HUES64 (cell line): ENCODE data around the gene DUSP9.

ENCODE experiments used
- H3K27ac ChIP-seq: 2 replicates; pipeline ENCODE4 v1.7.0; 2013; ENCODE audit warnings: low read depth, low read length, inconsistent platforms
- H3K27me3 ChIP-seq: 2 replicates; pipeline ENCODE4 v1.6.1; 2013; ENCODE audit warnings: mild to moderate bottlenecking, low read length; ENCODE audit not compliant: insufficient read depth
- H3K36me3 ChIP-seq: 2 replicates; pipeline ENCODE4 v1.6.1; 2013; ENCODE audit warnings: mild to moderate bottlenecking, low read length; ENCODE audit not compliant: insufficient read depth
- H3K4me1 ChIP-seq: 2 replicates; pipeline ENCODE4 v1.6.1; 2013; ENCODE audit warnings: mild to moderate bottlenecking, low read length, moderate library complexity; ENCODE audit not compliant: insufficient read depth
- H3K4me3 ChIP-seq: 2 replicates; pipeline ENCODE4 v1.5.1; 2013; ENCODE audit warnings: mild to moderate bottlenecking, low read length, moderate library complexity
- H3K9ac ChIP-seq: 2 replicates; pipeline ENCODE4 v1.6.1; 2013; ENCODE audit warnings: mild to moderate bottlenecking, low read depth, low read length
- H3K9me3 ChIP-seq: 2 replicates; pipeline ENCODE4 v1.6.1; 2013; ENCODE audit warnings: low read depth, low read length; ENCODE audit not compliant: insufficient read depth
- WGBS: fragments of 150-250, 120-280 bp; methylation state at CpG from one replicate; pipeline ENCODE4 v1.1.7; 2013; ENCODE audit warnings: missing lambda C conversion rate; 5-methylcytosine and 5-hydroxymethylcytosine counted together

Gene DUSP9

DNA sequence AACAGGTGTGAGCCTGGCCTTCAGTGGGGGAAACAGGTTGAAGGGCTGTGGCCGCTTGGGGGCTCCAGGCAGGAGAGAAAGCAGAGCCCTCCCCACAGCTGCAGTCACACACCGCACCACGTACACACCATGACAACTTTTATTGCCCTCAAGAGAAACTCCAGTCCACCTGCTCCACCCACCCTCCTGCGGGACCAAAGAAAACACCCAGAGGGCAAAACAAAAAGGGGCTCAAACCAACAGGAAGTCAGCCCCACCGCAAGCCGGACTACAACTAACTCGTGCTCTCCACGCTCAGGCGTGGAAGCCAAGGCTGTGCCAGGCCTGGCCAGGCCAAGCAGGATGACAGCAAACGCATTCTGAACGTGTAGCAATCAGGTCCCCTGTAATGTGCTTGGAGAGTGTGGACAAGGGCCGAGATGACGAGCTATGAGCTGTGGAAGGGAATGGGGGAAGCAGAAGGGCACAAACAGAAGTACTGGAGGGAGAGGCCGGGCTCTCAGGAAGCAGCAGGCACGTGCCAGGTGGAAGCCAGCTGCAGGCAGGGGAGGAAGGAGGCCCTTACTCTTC is 53.5 kb downstream of the DUSP9 start:
- Histone ChIP-seq H3K27ac (no peak overlapping the region), H3K4me1 (no peaks in the 10 kb centered on the region), H3K9ac (no peak overlapping the region), H3K4me3 (no peak overlapping the region), H3K36me3 (peaks cover 30% of the 10 kb centered on the region), H3K27me3 (no peaks in the 10 kb centered on the region), H3K9me3 (no peaks in the 10 kb centered on the region)
- 94% methylated on average over 12 of the region's 15 CpGs for WGBS
